OCI-M2 (cell line): ENCODE measurements around the gene CTNNBL1.

Experiments
- DNase-seq: peaks from one replicate; lab custom pipeline; 2025; ENCODE audit not compliant: unreplicated experiment; lab: John Stamatoyannopoulos, UW

CTNNBL1 gene

GRCh38 chr20:37895166-37895565, 201.3 kb downstream of the CTNNBL1 start:
- DNase-seq: no peak

- DNase-seq: no peak
These were observed 203.2 kb downstream of the CTNNBL1 start for GRCh38 chr20:37896932-37897548.

GRCh38 chr20:37898233-37899104, 204.6 kb downstream of the CTNNBL1 start:
- no peak for DNase-seq

- DNase-seq: no peak
These were observed 205.5 kb downstream of the CTNNBL1 start for GRCh38 chr20:37899105-37900045.

- no peak for DNase-seq
These were observed 207.4 kb downstream of the CTNNBL1 start for GRCh38 chr20:37901240-37901639.

- DNase-seq: no peak
These were observed 208.0 kb downstream of the CTNNBL1 start for GRCh38 chr20:37901654-37902503.

GRCh38 chr20:37902504-37903313, 208.9 kb downstream of the CTNNBL1 start, which contains the start of gene VSTM2L:
VSTM2L (plus strand) TSS chr20:37903127; CDS start chr20:37903351, 224 bp downstream.
- no peak for DNase-seq

GRCh38 chr20:37903317-37904007, 209.6 kb downstream of the CTNNBL1 start:
- no peak for DNase-seq

GRCh38 chr20:37904008-37904642, 210.3 kb downstream of the CTNNBL1 start:
- DNase-seq: no peak

- DNase-seq: no peak
These were observed 211.1 kb downstream of the CTNNBL1 start for GRCh38 chr20:37904845-37905373.

- no peak for DNase-seq
These were observed 212.1 kb downstream of the CTNNBL1 start for GRCh38 chr20:37905671-37906613.

GRCh38 chr20:37907330-37907676, 213.5 kb downstream of the CTNNBL1 start:
- no peak for DNase-seq

GRCh38 chr20:37907677-37908401, 214.0 kb downstream of the CTNNBL1 start:
- no peak for DNase-seq

GRCh38 chr20:37911261-37911660, 217.4 kb downstream of the CTNNBL1 start:
- no peak for DNase-seq

GRCh38 chr20:37911838-37912281, 218.0 kb downstream of the CTNNBL1 start:
- no peak for DNase-seq

GRCh38 chr20:37912874-37913273, 219.0 kb downstream of the CTNNBL1 start:
- DNase-seq: no peak
